ENCODE results near the gene KCNK13.
"Not testable (repeated sequence)": the region's sequence is repeated elsewhere in the genome, so short reads cannot be mapped to it uniquely, and the experiment has no call there.

KCNK13 gene

DNA sequence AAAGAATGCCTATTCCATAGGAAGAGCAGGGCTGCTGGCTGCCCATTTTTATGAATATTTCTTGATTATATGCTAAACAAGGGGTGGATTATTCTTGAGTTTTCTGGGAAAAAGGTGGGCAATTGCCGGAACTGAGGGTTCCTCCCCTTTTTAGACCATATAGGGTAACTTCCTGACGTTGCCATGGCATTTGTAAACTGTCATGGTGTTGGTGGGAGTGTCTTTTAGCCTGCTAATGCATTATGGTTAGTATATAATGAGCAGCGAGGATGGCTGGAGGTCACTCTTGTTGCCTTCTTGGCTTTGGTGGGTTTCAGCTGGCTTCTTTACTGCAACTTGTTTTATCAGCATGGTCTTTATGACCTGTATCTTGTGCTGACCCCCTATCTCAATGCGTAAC is 138.8 kb downstream of the KCNK13 start:
- not testable (repeated sequence) for DNase-seq

DNA sequence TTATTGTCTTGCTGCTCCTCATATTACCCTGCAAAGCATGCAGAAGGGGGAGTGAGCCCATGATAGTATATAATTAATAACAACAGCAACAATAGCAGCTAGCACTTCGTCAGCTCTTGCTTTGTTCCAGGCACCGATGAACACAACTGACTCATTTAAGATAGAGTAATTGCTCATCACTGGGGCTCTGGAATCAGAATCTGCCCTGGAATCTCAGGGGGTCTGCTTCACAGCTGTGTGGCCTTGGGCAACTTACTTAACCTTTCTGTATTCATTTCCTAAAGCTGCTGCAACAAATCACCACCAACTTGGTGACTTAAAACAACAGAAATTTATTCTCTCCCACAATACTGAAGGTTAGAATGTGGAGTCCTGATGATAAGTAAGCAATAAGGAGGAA is 139.6 kb downstream of the KCNK13 start:
- no peak for DNase-seq

DNA sequence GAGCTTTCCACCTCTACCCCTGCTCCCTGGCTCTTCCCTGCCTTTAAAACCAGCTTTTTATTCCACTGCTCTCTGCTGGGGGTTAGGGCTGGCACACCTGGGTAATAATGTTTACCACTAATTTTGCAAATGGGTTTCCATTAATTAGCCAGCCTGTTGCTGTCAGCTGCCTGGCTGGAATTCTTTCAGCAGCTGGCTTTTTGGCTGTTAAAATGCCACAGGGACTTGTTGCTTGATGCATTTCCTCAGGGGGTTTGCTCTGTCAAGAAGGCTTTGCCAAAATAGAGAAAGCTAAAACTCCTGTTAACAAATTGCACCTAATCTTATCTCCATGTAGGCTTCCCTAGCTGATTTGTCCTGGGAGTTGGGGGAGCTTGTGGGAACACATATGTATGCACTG is 142.7 kb downstream of the KCNK13 start:
- DNase-seq: no peak

DNA sequence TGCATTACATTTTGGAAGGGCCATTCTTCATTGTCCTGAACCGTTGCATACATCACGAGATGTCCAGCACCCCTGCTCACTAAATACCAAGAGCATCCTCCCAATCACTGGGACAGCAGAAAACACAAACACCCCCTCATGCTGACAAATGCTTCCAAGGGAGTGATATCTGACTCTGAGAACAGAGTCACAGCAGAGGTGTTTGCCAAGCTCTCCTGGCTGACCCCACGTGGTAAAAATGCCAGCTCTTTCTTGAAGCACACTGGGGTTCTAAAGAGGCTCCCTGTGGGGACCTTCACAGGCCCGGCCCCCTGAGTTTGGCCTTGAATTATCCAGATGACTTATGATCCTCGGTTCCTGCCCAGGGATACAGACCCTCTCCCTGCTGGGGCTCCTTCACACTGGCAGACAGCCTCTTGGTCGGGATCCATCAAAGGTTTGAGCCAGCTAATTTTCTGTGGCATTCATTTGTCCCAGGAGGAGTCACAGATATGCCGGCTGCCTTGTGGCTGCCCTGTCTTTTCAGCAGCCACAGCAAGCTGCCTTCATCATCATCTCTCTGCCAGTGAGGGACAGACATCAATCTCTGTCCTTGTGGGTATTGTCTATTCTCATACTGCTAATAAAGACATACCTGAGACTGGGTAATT is 151.4 kb downstream of the KCNK13 start:
- no peak for DNase-seq

DNA sequence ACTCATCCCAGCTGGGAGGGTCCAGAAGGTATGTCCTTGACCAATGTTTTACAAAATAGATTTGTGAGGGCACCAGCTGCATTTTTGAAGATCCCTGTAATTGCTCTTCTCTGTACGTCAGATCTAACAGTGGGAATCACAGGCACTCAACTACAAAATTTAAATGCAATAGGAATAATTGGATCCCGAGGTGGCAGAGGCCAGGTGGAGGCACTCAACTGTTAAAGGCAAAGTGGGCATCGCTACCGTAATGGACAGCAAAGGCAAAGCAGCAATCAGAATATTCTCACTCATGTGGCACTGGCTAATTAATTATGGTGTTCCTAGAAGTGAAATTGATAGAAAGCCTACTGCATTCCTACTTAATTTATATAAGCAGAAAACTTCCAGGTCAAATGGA is 166.7 kb downstream of the KCNK13 start:
- DNase-seq: no peak

DNA sequence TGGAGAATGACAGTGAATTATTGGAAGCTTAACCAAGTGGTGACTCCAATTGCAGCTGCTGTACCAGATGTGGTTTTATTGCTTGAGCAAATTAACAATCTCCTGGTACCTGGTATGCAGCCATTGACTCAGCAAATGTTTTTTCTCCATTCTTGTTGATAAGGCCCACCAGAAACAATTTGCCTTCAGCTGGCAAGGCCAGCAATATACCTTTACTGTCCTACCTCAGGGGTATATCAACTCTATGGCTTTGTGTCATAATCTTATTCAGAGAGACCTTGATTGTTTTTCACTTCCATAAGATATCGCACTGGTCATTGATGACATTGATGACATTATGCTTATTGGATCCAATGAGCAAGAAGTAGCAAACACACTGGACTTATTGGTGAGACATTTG is 168.1 kb downstream of the KCNK13 start:
- DNase-seq: not testable (repeated sequence)
